HL-60/S4 treated with retinoic acid at 250 ng/mL for 4 days and 3 days (cell line): Measurements from ENCODE around the gene NT5DC2.
"Not testable (repeated sequence)": the region's sequence is repeated elsewhere in the genome, so short reads cannot be mapped to it uniquely, and the experiment has no call there.

ENCODE experiments used
- in situ Hi-C: fragments of 300-500 bp; cut with MboI; formaldehyde crosslinking; loops from 2 replicates; pipeline ENCODE4 v1.7.0; 2022; ENCODE audit warnings: low sequenced_read_pairs

Gene NT5DC2

GRCh38 chr3:52537726-52538421 is 4.2 kb upstream of the NT5DC2 start:
- in situ Hi-C loops, result no loop called here

GRCh38 chr3:52537165-52537620 is 3.5 kb upstream of the NT5DC2 start:
- in situ Hi-C loops, result no loop called here

- in situ Hi-C loops, result no loop called here
These were observed 2.9 kb upstream of the NT5DC2 start, which contains the start of gene UQCC5 for GRCh38 chr3:52536369-52537164. UQCC5 (plus strand) TSS chr3:52536605; CDS start chr3:52536756, 151 bp downstream.

GRCh38 chr3:52536112-52536368 is 2.4 kb upstream of the NT5DC2 start:
- in situ Hi-C loops, result no loop called here

GRCh38 chr3:52535411-52536111 is 1.9 kb upstream of the NT5DC2 start:
- in situ Hi-C loops, result no loop called here

GRCh38 chr3:52534281-52535183 is 875 bp upstream of the NT5DC2 start:
- in situ Hi-C loops, result no loop called here

- in situ Hi-C loops, result no loop called here
These were observed 627 bp downstream of the NT5DC2 start for GRCh38 chr3:52532838-52533622.

- in situ Hi-C loops, result no loop called here
These were observed 1.2 kb downstream of the NT5DC2 start for GRCh38 chr3:52532517-52532837.

- in situ Hi-C loops, result no loop called here
These were observed 1.7 kb downstream of the NT5DC2 start for GRCh38 chr3:52531860-52532516.

GRCh38 chr3:52530918-52531826 is 2.5 kb downstream of the NT5DC2 start:
- in situ Hi-C loops, result no loop called here

- in situ Hi-C loops, result no loop called here
These were observed 4.0 kb downstream of the NT5DC2 start for GRCh38 chr3:52529376-52530333.

- in situ Hi-C loops, result no loop called here
These were observed 4.9 kb downstream of the NT5DC2 start for GRCh38 chr3:52528586-52529375.

GRCh38 chr3:52527732-52528585 is 5.7 kb downstream of the NT5DC2 start:
- in situ Hi-C loops, result no loop called here

GRCh38 chr3:52527039-52527731 is 6.5 kb downstream of the NT5DC2 start:
- in situ Hi-C loops, result no loop called here

GRCh38 chr3:52526671-52527038 is 7.0 kb downstream of the NT5DC2 start:
- in situ Hi-C loops, result not testable (repeated sequence)
